ENCODE measurements around the gene AK3.
A peak's percentile ranks its signal among the peaks of the same experiment; 100 is the strongest.

DNA sequence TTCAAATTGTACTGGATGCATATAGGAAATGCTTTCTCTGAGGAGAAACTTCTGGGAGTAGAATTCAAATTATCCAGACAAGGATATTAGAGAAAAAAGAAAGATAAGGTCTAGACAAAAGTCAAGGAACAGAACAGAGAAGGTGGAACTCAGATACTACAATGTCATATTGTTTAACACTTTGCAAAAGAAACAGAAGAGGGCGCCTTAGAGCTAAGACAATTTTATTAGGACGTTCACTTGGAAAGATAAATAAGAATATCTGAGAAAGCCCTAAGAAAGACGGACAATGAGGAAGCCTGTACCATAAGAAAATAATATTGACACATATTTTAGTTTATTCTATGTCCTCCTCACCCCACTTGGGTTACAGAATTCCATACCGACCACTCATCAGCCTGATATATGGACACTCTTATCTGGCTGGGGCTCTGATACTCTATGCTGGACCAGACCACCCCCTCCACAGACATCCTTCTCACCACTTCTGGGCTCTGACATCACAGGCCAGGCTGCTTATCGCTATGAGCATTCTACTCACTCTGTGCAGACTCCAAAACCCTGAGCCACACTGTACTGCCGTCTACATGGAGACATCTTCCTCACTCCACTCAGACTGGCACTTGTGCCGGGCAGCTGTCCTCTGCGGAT is 9.1 kb upstream of the AK3 start:
- TF ChIP-seq CTCF (IDR thresholded peaks at IDR 0.05; ENCODE audit: insufficient read depth, low read length) (peak; percentile 32), REST (IDR thresholded peaks at IDR 0.05; ENCODE audit: insufficient replicate concordance, low read depth) (no peak), GABPA (IDR thresholded peaks at IDR 0.05; ENCODE audit: low read depth) (no peak)
